Measurements from ENCODE around the gene SNRPB. TPM values are rescaled to one million over a fixed set of nuclear protein-coding genes. Genes with fewer than 3 reads are reported as not detected.

The SNRPB gene
- total and polyA plus RNA-seq, 2 experiments from 2014 or later, result 784 to 785 TPM

GRCh38 chr20:2515203-2515602, 44.6 kb upstream of the SNRPB start:
- Mint-ChIP-seq H3K4me1 (0 out of 3 replicates have a peak, but pooled peaks cover 2% of the 10 kb centered on the region), H3K9me3 (no peaks in the 10 kb centered on the region; the same call in 2 of the 3 replicates), H3K4me3 (no peak overlapping the region)

More at GRCh38 chr20:2515203-2515602, 44.6 kb upstream of the SNRPB start:
- TF ChIP-seq ZNF114 (CRISPR knock-in tag; IDR thresholded peaks at IDR 0.05), result no peak
- TF ChIP-seq ZNF331 (CRISPR knock-in tag; IDR thresholded peaks at IDR 0.05; ENCODE audit: low read depth), result no peak
- no peak for TF ChIP-seq JUNB (IDR thresholded peaks at IDR 0.05; ENCODE audit: unreplicated experiment)
- no peak for TF ChIP-seq REST (IDR thresholded peaks at IDR 0.05; ENCODE audit: unreplicated experiment)
- no peak for TF ChIP-seq ZNF462 (CRISPR knock-in tag; IDR thresholded peaks at IDR 0.05)
- TF ChIP-seq CTCF (conservative IDR thresholded peaks at IDR 0.05; ENCODE audit: low read depth in 2 of 2), result no peak
- TF ChIP-seq EZH2 (IDR thresholded peaks at IDR 0.05; ENCODE audit: low read depth, unreplicated experiment), result no peak
- TF ChIP-seq STAT1 (IDR thresholded peaks at IDR 0.05; ENCODE audit: unreplicated experiment), result no peak
- TF ChIP-seq NANOG (IDR thresholded peaks at IDR 0.05; ENCODE audit: borderline replicate concordance), result no peak
- no peak for TF ChIP-seq ETS1 (IDR thresholded peaks at IDR 0.05)
- TF ChIP-seq EZH2phosphoT487 (IDR thresholded peaks at IDR 0.05; ENCODE audit: unreplicated experiment), result no peak
- TF ChIP-seq CREB1 (CRISPR knock-in tag; IDR thresholded peaks at IDR 0.05; ENCODE audit: low read depth), result no peak
- TF ChIP-seq POLR2AphosphoS5 (IDR thresholded peaks at IDR 0.05; ENCODE audit: low read depth), result no peak
- H3K9me2 ChIP-seq (ENCODE audit: insufficient read depth), result no peaks in the 10 kb centered on the region
- DNase-seq (ENCODE audit: low spot score) (no peak), ATAC-seq (no peak)
- Mint-ChIP-seq H3K27me3 (ENCODE audit: insufficient read depth, low read depth, poor library complexity) (peaks cover 55% of the 10 kb centered on the region), H3K36me3 (ENCODE audit: low read depth) (no peaks in the 10 kb centered on the region), H3K27ac (no peak overlapping the region)
- no peak overlapping the region for H3K27ac ChIP-seq (ENCODE audit: low read depth)
- H3K27me3 ChIP-seq (ENCODE audit: insufficient read depth), result peaks cover 100% of the 10 kb centered on the region
- H2AFZ ChIP-seq, result no peak overlapping the region
- H3K79me2 ChIP-seq (replicated peaks; ENCODE audit: insufficient read depth), result no peaks in the 10 kb centered on the region
- H3K4me1 ChIP-seq (ENCODE audit: insufficient read depth), result no peaks in the 10 kb centered on the region
- no peaks in the 10 kb centered on the region for H3K36me3 ChIP-seq (ENCODE audit: insufficient read depth)
- H3K4me3 ChIP-seq, result no peak overlapping the region
- H3F3A ChIP-seq (replicated peaks; ENCODE audit: low read depth), result no peaks in the 10 kb centered on the region
- peaks cover 9% of the 10 kb centered on the region for H4K20me1 ChIP-seq (replicated peaks; ENCODE audit: insufficient read depth)
- H3K4me2 ChIP-seq, result no peak overlapping the region
